KMS-11 (cell line): ENCODE results near the gene CD68.

ENCODE experiments used
- H2AFZ ChIP-seq: fragments of 200-600 bp; sonication (generic); 2 replicates; pipeline ENCODE4 v1.6.1; 2016; ENCODE audit warnings: antibody characterized with exemption, mixed run types, low read depth
- H3K27ac ChIP-seq: fragments of 200-600 bp; sonication (generic); 2 replicates; pipeline ENCODE4 v1.6.1; 2016; ENCODE audit warnings: mild to moderate bottlenecking, mixed run types
- H3K27me3 ChIP-seq: fragments of 200-600 bp; sonication (generic); 2 replicates; pipeline ENCODE4 v1.6.1; 2017; ENCODE audit warnings: mild to moderate bottlenecking, low read depth, mixed run types, moderate library complexity; ENCODE audit not compliant: insufficient read depth
- H3K36me3 ChIP-seq: fragments of 200-600 bp; sonication (generic); 2 replicates; pipeline ENCODE4 v1.6.1; 2017; ENCODE audit warnings: mild to moderate bottlenecking, mixed run types; ENCODE audit not compliant: insufficient read depth
- H3K4me1 ChIP-seq: fragments of 200-600 bp; sonication (generic); 2 replicates; pipeline ENCODE4 v1.6.1; 2016; ENCODE audit warnings: mild to moderate bottlenecking, low read depth, mixed run types; ENCODE audit not compliant: poor library complexity, severe bottlenecking
- H3K4me2 ChIP-seq: fragments of 200-600 bp; sonication (generic); 2 replicates; pipeline ENCODE4 v1.7.0; 2016; ENCODE audit warnings: mild to moderate bottlenecking, mixed run types
- H3K4me3 ChIP-seq: fragments of 200-600 bp; sonication (generic); IDR thresholded peaks from 2 replicates; pipeline ENCODE4 v1.6.1; 2017; ENCODE audit warnings: low read depth, low read length, mixed read lengths; ENCODE audit not compliant: insufficient read depth
- H3K79me2 ChIP-seq: fragments of 200-600 bp; sonication (generic); 2 replicates; pipeline ENCODE4 v1.6.1; 2016; ENCODE audit warnings: low read depth, mixed run types; ENCODE audit not compliant: insufficient read depth
- H3K9ac ChIP-seq: fragments of 200-600 bp; sonication (generic); 2 replicates; pipeline ENCODE4 v1.6.1; 2016; ENCODE audit warnings: mild to moderate bottlenecking, mixed run types
- H4K20me1 ChIP-seq: fragments of 200-600 bp; sonication (generic); 2 replicates; pipeline ENCODE4 v1.6.1; 2016; ENCODE audit warnings: mild to moderate bottlenecking, mixed run types; ENCODE audit not compliant: insufficient read depth
- CTCF ChIP-seq: fragments of 200-600 bp; sonication (generic); conservative IDR thresholded peaks from 2 replicates; pipeline ENCODE4 v1.6.1; 2017; ENCODE audit warnings: low read depth, mild to moderate bottlenecking, antibody characterized with exemption, low read length, moderate library complexity, mixed read lengths

The CD68 gene

DNA sequence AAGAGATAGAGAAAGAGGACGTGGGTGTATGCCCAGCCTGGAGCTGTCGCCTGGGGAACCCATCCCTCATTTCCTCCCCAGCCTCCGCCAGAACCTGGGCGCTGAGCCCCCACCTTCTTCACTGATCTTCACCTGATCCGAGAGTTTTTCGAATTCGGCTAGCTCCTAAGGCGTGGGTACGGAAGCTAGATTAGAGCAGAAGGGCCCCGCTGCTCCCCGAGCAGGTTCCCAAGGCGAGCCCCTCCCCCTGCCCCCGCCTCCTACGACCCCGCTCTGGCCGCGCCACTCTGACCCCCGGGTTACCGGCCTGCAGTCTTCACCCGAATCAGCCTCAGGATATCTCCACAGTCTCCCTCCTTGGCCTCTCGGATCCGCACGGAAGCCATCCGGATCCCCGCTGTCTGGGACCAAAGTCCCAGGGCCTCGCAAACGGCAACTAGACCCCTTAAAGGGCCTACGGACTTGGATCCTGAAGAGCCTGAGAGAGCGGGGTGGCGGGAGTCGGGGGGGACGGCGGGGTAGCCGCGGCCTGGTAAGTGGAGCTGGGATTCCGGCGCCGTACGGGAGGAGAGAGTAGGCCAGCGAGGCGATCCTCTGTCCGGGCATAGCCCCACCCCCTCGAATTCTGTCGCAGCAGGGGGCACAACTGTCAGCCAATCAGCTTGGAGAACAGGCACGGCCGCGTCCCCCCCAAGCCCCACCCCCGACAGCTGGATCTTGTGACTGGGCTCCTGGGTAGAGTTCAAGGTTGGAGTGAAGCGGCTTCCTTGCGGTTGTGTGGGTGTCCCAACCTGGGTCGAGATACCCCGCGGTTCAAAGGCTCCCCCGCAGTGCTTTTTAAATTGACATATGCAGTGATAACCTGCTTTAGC lies 48.0 kb downstream of the CD68 start, which contains the start of gene SAT2:
Gene SAT2 (minus strand): TSS at position 572 of the 872 bp plus-strand sequence. CDS start 186 bp downstream, at position 386.
- Histone ChIP-seq H3K4me1 (peaks cover 3% of the 10 kb centered on the region), H3K27ac (no peak within 1 kb of the TSS), H4K20me1 (no peaks in the 10 kb centered on the region), H3K4me2 (no peak within 1 kb of the TSS), H3K27me3 (no peaks in the 10 kb centered on the region), H3K9ac (no peak within 1 kb of the TSS), H3K36me3 (no peaks in the 10 kb centered on the region), H3K4me3 (no peak within 1 kb of the TSS), H3K79me2 (no peaks in the 10 kb centered on the region), H2AFZ (no peak within 1 kb of the TSS)
- no peak for TF ChIP-seq CTCF

- Histone ChIP-seq H3K4me2 (no peak within 1 kb of the TSS), H3K27ac (no peak within 1 kb of the TSS), H3K79me2 (no peaks in the 10 kb centered on the region), H3K36me3 (no peaks in the 10 kb centered on the region), H3K27me3 (no peaks in the 10 kb centered on the region), H3K9ac (no peak within 1 kb of the TSS), H2AFZ (no peak within 1 kb of the TSS), H3K4me3 (no peak within 1 kb of the TSS), H3K4me1 (peaks cover 3% of the 10 kb centered on the region), H4K20me1 (no peaks in the 10 kb centered on the region)
- TF ChIP-seq CTCF = no peak
These were observed 50.6 kb downstream of the CD68 start, which contains the start of gene SHBG for GRCh38 chr17:7629939-7630571. TSS of gene SHBG (plus strand) at chr17:7630135. CDS start at chr17:7630173, 38 bp downstream.
